Panc1 (cell line): ENCODE measurements around the gene NEK6.

ENCODE experiments used
- CTCF ChIP-seq: fragments of 450-650 bp; IDR thresholded peaks from 2 replicates; pipeline ENCODE4 v1.5.1; 2017; ENCODE audit warnings: mild to moderate bottlenecking
- POLR2AphosphoS5 ChIP-seq: IDR thresholded peaks from 2 replicates; pipeline ENCODE4 v1.6.1; 2012; ENCODE audit warnings: mild to moderate bottlenecking, low read depth, low read length, moderate library complexity
- REST ChIP-seq, 2 experiments: IDR thresholded peaks; 2 replicates each; pipeline ENCODE4 v1.6.1; 2011 to 2012; ENCODE audit warnings: low read depth in 2 of 2, control low read depth in 1 of 2, low read length in 1 of 2, mild to moderate bottlenecking in 1 of 2, moderate library complexity in 1 of 2; ENCODE audit not compliant: insufficient read depth in 1 of 2

- no peak for TF ChIP-seq CTCF
- TF ChIP-seq POLR2AphosphoS5, result no peak
- TF ChIP-seq REST (IDR thresholded peaks at IDR 0.05; ENCODE audit: insufficient read depth in 1 of 2, low read depth in 2 of 2, low read length in 1 of 2), result no peak
Observed at GRCh38 chr9:124279531-124280175, 21.9 kb downstream of the NEK6 start.
